ENCODE results near the gene BATF3.

DNA sequence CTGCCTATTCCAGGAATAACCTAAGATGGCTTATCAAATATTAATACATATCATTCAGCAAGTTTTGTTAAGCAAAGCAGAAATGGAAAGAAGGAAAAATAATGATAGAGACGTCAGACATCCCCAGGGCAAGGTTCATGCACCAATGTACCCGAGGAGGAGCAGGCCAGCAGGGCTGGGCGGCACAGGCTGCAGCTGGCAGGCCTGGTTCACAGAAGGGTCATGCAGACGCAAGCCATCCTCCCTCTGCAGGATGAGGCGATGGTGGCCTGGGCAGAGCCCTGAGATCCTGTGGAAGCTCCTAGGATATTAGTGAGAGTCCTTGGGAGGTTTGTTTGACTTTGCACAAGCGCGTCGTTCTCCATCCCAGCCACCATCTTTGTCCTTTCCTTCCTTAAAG lies 30.0 kb downstream of the BATF3 start:
- TF ChIP-seq, protein P1, sequence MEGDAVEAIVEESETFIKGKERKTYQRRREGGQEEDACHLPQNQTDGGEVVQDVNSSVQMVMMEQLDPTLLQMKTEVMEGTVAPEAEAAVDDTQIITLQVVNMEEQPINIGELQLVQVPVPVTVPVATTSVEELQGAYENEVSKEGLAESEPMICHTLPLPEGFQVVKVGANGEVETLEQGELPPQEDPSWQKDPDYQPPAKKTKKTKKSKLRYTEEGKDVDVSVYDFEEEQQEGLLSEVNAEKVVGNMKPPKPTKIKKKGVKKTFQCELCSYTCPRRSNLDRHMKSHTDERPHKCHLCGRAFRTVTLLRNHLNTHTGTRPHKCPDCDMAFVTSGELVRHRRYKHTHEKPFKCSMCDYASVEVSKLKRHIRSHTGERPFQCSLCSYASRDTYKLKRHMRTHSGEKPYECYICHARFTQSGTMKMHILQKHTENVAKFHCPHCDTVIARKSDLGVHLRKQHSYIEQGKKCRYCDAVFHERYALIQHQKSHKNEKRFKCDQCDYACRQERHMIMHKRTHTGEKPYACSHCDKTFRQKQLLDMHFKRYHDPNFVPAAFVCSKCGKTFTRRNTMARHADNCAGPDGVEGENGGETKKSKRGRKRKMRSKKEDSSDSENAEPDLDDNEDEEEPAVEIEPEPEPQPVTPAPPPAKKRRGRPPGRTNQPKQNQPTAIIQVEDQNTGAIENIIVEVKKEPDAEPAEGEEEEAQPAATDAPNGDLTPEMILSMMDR (IDR thresholded peaks at IDR 0.05; ENCODE audit: extremely low read depth in 1 of 2, insufficient read depth in 1 of 2, low read depth in 1 of 2, low read length in 2 of 2), result no peak
- TF ChIP-seq, protein P2, sequence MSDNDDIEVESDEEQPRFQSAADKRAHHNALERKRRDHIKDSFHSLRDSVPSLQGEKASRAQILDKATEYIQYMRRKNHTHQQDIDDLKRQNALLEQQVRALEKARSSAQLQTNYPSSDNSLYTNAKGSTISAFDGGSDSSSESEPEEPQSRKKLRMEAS (IDR thresholded peaks at IDR 0.05; ENCODE audit: insufficient read depth, insufficient read length), result no peak
- TF ChIP-seq EZH2 (IDR thresholded peaks at IDR 0.05; ENCODE audit: borderline replicate concordance, low read depth, low read length, severe bottlenecking) (no peak), POLR2A (IDR thresholded peaks at IDR 0.05; ENCODE audit: low read depth, low read length) (no peak), POLR2AphosphoS5 (IDR thresholded peaks at IDR 0.05; ENCODE audit: insufficient read depth, low read depth, low read length) (no peak), MYC (IDR thresholded peaks at IDR 0.05; ENCODE audit: low read depth, low read length) (no peak), FOS (IDR thresholded peaks at IDR 0.05; ENCODE audit: borderline replicate concordance, insufficient read depth, low read length) (no peak), JUN (IDR thresholded peaks at IDR 0.05; ENCODE audit: borderline replicate concordance, insufficient read depth, insufficient read length, low read depth) (no peak)

Data from endothelial cell of umbilical vein (primary cell).